SK-N-SH treated with all-trans-retinoic acid at 6 μM for 48 hours (cell line): ENCODE measurements around the gene FBXL12.
"Not testable (repeated sequence)": the region's sequence is repeated elsewhere in the genome, so short reads cannot be mapped to it uniquely, and the experiment has no call there.

Experiments
- ATAC-seq: fragments of 200-7000 bp; cut with Tn5 transposase; 3 replicates; pipeline ENCODE4 v1.9.1; 2020; ENCODE audit warnings: mild to moderate bottlenecking, moderate library complexity
- ARNTL ChIP-seq: fragments of 450-650 bp; formaldehyde crosslinking; IDR thresholded peaks from 2 replicates; pipeline ENCODE4 v1.5.0; 2020; ENCODE audit warnings: low read depth, mild to moderate bottlenecking, moderate library complexity, borderline replicate concordance
- BACH2 ChIP-seq: fragments of 250-450 bp; sonication (Bioruptor Pico); IDR thresholded peaks from 2 replicates; pipeline ENCODE4 v1.9.0; 2021; ENCODE audit warnings: mild to moderate bottlenecking, borderline replicate concordance
- ISL1 ChIP-seq: fragments of 250-450 bp; sonication (Bioruptor Pico); IDR thresholded peaks from 2 replicates; pipeline ENCODE4 v2.1.2; 2022; ENCODE audit warnings: mild to moderate bottlenecking, moderate library complexity
- OSR1 ChIP-seq: fragments of 250-450 bp; sonication (Bioruptor Pico); IDR thresholded peaks from 2 replicates; pipeline ENCODE4 v1.8.0; 2022; ENCODE audit warnings: moderate library complexity, mild to moderate bottlenecking, inconsistent platforms
- PPARA ChIP-seq: fragments of 250-450 bp; sonication (Bioruptor Pico); IDR thresholded peaks from 2 replicates; pipeline ENCODE4 v1.5.0; 2020; ENCODE audit warnings: mild to moderate bottlenecking, borderline replicate concordance
- SNAI2 ChIP-seq: fragments of 250-450 bp; sonication (Bioruptor Pico); IDR thresholded peaks from 2 replicates; pipeline ENCODE4 v1.5.0; 2020; ENCODE audit warnings: mild to moderate bottlenecking, moderate library complexity
- ZFP3 ChIP-seq: fragments of 250-450 bp; sonication (Bioruptor Pico); IDR thresholded peaks from 2 replicates; pipeline ENCODE4 v1.5.0; 2020; ENCODE audit warnings: mild to moderate bottlenecking, moderate library complexity
- ZNF70 ChIP-seq: fragments of 450-650 bp; formaldehyde crosslinking; IDR thresholded peaks from 2 replicates; pipeline ENCODE4 v1.5.0; 2020; ENCODE audit warnings: mild to moderate bottlenecking, moderate library complexity
- ZNF8 ChIP-seq: fragments of 450-650 bp; formaldehyde crosslinking; IDR thresholded peaks from 2 replicates; pipeline ENCODE4 v1.5.0; 2020; ENCODE audit warnings: mild to moderate bottlenecking, moderate library complexity
- TF ChIP-seq, protein P1 (sequence below): fragments of 250-450 bp; sonication (Bioruptor Pico); IDR thresholded peaks from 2 replicates; pipeline ENCODE4 v1.5.0; 2020; ENCODE audit warnings: mild to moderate bottlenecking, moderate library complexity
- TF ChIP-seq, protein P2 (sequence below): fragments of 250-450 bp; sonication (Bioruptor Pico); IDR thresholded peaks from 2 replicates; pipeline ENCODE4 v1.8.0; 2020; ENCODE audit warnings: mild to moderate bottlenecking, moderate library complexity, borderline replicate concordance
- TF ChIP-seq, protein P3 (sequence below): fragments of 250-450 bp; sonication (Bioruptor Pico); IDR thresholded peaks from 2 replicates; pipeline ENCODE4 v1.8.0; 2021; ENCODE audit warnings: low read depth, mild to moderate bottlenecking, moderate library complexity, borderline replicate concordance

FBXL12 gene

DNA sequence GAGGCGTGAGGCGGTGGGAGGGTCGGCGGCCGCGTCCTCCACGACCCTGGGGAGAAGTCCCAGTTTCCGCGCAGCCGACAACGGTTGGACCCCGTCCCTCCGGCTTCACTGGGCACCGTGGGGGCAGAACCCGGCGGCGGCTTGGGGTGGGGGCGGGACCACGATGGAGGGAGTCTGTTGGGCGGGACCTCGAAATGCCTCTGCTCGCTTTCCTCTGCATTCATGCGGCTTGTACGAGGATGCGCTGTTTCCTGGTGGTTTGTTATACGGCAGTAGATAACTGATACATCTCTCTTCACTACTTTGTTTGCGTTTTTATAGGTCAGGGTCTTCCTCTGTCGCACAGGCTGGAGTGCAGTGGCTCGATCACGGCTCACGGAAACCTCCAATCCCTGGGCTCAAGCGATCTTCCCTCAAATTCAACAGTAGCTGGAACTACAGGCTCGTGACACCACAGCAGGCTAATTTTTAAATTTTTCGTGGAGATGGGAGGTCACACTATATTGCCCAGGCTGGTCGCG, 25.7 kb downstream of the FBXL12 start (continued):
- TF ChIP-seq, protein P1, sequence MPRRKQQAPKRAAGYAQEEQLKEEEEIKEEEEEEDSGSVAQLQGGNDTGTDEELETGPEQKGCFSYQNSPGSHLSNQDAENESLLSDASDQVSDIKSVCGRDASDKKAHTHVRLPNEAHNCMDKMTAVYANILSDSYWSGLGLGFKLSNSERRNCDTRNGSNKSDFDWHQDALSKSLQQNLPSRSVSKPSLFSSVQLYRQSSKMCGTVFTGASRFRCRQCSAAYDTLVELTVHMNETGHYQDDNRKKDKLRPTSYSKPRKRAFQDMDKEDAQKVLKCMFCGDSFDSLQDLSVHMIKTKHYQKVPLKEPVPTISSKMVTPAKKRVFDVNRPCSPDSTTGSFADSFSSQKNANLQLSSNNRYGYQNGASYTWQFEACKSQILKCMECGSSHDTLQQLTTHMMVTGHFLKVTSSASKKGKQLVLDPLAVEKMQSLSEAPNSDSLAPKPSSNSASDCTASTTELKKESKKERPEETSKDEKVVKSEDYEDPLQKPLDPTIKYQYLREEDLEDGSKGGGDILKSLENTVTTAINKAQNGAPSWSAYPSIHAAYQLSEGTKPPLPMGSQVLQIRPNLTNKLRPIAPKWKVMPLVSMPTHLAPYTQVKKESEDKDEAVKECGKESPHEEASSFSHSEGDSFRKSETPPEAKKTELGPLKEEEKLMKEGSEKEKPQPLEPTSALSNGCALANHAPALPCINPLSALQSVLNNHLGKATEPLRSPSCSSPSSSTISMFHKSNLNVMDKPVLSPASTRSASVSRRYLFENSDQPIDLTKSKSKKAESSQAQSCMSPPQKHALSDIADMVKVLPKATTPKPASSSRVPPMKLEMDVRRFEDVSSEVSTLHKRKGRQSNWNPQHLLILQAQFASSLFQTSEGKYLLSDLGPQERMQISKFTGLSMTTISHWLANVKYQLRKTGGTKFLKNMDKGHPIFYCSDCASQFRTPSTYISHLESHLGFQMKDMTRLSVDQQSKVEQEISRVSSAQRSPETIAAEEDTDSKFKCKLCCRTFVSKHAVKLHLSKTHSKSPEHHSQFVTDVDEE (CRISPR knock-in tag) = no peak
- TF ChIP-seq ZFP3 (CRISPR knock-in tag) (no peak), PPARA (CRISPR knock-in tag) (no peak), BACH2 (CRISPR knock-in tag) (no peak), ARNTL (CRISPR knock-in tag) (no peak), ZNF70 (CRISPR knock-in tag) (no peak), ISL1 (CRISPR knock-in tag) (no peak), ZNF8 (CRISPR knock-in tag) (no peak), OSR1 (CRISPR knock-in tag) (no peak)
- TF ChIP-seq, all 23 proteins: peak for 0

DNA sequence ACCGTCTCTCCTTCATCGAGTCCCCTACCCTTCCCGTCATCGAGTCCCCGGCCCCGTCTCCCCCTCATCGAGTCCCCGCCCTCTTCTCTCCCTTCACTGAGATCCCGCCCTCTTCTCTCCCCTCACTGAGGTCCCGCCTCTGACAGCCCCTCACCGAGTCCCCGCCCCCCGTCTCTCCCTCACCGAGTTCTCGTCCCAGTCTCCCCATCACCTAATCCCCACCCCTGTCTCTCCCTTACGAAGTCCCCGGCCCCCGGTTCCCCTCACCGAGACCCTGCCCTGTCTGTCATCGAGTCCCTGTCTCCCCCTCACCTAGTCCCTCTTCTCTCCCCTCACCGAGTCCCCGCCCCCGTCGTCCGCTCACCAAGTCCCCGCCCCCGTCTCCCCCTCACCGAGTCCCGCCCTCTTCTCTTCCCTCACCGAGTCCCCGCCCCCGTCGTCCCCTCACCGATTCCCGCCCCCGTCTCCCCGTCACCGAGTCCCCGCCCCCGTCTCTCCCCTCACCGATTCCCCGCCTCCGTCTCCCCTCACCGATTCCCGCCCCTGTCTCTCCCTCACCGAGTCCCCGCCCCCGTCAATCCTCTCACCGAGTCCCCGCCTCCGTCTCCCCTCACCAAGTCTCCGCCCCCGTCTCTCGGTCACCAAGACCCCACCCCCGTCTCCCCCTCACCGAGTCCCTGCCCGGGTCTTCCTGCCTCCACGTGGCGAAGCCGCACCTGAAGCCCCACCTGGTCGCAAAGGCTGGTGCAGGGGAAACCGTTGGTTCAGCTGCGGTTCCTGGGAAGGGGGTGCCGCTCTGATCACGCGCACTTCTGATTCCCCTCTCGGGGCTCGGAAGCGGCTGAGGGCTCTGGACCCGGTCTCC, 26.4 kb downstream of the FBXL12 start:
- ATAC-seq = peak; percentile 76
- TF ChIP-seq, protein P2, sequence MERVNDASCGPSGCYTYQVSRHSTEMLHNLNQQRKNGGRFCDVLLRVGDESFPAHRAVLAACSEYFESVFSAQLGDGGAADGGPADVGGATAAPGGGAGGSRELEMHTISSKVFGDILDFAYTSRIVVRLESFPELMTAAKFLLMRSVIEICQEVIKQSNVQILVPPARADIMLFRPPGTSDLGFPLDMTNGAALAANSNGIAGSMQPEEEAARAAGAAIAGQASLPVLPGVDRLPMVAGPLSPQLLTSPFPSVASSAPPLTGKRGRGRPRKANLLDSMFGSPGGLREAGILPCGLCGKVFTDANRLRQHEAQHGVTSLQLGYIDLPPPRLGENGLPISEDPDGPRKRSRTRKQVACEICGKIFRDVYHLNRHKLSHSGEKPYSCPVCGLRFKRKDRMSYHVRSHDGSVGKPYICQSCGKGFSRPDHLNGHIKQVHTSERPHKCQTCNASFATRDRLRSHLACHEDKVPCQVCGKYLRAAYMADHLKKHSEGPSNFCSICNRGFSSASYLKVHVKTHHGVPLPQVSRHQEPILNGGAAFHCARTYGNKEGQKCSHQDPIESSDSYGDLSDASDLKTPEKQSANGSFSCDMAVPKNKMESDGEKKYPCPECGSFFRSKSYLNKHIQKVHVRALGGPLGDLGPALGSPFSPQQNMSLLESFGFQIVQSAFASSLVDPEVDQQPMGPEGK (CRISPR knock-in tag) = no peak
- TF ChIP-seq, protein P1 (CRISPR knock-in tag) = no peak

DNA sequence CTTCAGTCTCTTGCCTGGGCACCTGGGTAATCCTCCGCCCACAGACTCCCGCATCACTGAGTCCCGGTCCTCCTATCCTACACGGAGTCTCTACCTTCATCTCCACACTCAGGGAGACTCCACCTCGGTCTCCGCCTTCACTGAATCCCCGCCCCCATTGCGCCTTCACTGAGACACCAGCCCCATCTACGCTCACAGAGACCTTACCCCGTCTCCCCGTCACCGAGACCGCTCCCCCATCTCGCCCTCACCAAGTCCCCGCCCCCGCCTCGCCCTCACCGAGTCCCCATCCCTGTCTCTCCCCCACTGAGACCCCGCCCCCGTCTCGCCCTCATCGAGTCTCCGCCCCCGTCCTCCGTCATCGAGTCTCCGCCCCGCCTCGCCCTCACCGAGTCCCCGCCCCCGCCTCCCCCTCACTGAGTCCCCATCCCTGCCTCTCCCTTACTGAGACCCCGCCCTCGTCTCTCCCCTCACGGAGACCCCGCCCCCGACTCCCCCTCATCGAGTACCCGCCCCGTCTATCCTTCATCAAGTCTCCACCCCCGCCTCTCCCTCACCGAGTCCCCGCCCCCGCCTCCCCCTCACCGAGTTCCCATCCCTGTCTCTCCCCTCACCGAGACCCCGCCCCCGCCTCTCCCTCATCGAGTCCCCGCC, 27.2 kb downstream of the FBXL12 start:
- TF ChIP-seq, protein P3, sequence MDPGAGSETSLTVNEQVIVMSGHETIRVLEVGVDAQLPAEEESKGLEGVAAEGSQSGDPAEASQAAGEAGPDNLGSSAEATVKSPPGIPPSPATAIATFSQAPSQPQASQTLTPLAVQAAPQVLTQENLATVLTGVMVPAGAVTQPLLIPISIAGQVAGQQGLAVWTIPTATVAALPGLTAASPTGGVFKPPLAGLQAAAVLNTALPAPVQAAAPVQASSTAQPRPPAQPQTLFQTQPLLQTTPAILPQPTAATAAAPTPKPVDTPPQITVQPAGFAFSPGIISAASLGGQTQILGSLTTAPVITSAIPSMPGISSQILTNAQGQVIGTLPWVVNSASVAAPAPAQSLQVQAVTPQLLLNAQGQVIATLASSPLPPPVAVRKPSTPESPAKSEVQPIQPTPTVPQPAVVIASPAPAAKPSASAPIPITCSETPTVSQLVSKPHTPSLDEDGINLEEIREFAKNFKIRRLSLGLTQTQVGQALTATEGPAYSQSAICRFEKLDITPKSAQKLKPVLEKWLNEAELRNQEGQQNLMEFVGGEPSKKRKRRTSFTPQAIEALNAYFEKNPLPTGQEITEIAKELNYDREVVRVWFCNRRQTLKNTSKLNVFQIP (CRISPR knock-in tag) = no peak
- TF ChIP-seq, protein P1 (CRISPR knock-in tag) = no peak
- no peak for TF ChIP-seq SNAI2 (CRISPR knock-in tag)
- TF ChIP-seq, protein P2 (CRISPR knock-in tag) = no peak
- peak; percentile 81 for ATAC-seq

DNA sequence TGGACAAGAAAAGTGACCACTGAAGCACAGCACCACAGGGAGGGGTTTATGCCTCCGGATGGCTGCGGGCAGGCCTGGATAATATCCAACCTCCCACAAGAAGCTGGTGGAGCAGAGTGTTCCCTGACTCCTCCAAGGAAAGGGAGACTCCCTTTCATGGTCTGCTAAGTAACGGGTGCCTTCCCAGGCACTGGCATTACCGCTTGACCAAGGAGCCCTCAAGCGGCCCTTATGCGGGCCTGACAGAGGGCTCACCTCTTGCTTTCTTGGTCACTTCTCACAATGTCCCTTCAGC, 27.9 kb downstream of the FBXL12 start:
- ATAC-seq = not testable (repeated sequence)

DNA sequence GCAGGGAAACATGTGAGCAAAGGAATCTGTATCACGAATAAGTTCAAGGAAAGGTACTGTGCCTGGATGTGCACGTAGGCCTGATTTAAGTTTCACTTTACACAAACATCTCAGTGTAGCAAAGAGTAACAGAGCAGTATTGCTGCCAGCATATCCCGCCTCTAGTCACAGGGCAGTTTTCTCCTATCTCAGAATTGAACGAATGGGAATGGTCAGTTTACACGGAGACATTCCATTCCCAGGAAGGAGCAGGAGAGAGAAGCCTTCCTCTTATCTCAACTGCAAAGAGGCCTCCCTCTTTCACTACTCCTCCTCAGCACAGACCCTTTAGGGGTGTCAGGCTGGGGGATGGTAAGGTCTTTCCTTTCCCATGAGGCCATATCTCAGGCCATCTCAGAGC, 29.3 kb downstream of the FBXL12 start:
- not testable (repeated sequence) for ATAC-seq
